HepG2 (cell line): Measurements from ENCODE around the gene DPT. TPM values are rescaled to one million over a fixed set of nuclear protein-coding genes. Genes with fewer than 3 reads are reported as not detected.

Experiments used
- ATAC-seq: fragments of 200-7000 bp; cut with Tn5 transposase; 3 replicates; pipeline ENCODE4 v1.9.1; 2020; ENCODE audit warnings: mild to moderate bottlenecking, moderate library complexity
- BruUV-seq: library from RNA; stranded (reverse); fragments of 400-500 nt; replicated peaks from 2 replicates; lab custom pipeline; 2021; lab: Mats Ljungman, UMichigan
- CTCF ChIA-PET: fragments of 300-600 bp; formaldehyde crosslinking; extraction: SDS; loops from one replicate; lab custom pipeline; 2021; ENCODE audit warnings: low total read pairs, inconsistent platforms, low intra/inter-chr PET ratio; lab: Yijun Ruan, JAX
- POLR2A ChIA-PET: fragments of 350-600 bp; sonication (Branson Sonifier 250); formaldehyde crosslinking; loops from one replicate; lab custom pipeline; 2020; ENCODE audit warnings: antibody characterized with exemption, inconsistent platforms; lab: Yijun Ruan, JAX
- DNase-seq: peaks from one replicate; pipeline ENCODE4 v3.0.0-alpha.2; 2015; ENCODE audit warnings: low spot score
- FAIRE-seq: peaks from 3 replicates; lab custom pipeline; 2011; peaks lifted over from hg19 to GRCh38; lab: Jason Lieb, UNC
- H2AFZ ChIP-seq: one replicate; pipeline ENCODE4 v1.6.1; 2011; ENCODE audit warnings: low read length, inconsistent platforms
- H3K27ac ChIP-seq: fragments of 300-600 bp; 3 replicates; pipeline ENCODE4 v1.8.0; 2011; ENCODE audit warnings: mixed run types, mild to moderate bottlenecking, mixed read lengths, low read length, inconsistent platforms; ENCODE audit not compliant: insufficient read depth; ENCODE audit errors: extremely low read length
- H3K27me3 ChIP-seq, 2 experiments: fragments of 200-600 bp in 1 of 2; 2 replicates in 1 of 2; 3 replicates in 1 of 2; pipeline versions ENCODE4 v1.6.0 to v1.8.0; 2011; ENCODE audit warnings: low read length in 2 of 2, mild to moderate bottlenecking in 2 of 2, moderate library complexity in 2 of 2, inconsistent platforms in 1 of 2; ENCODE audit not compliant: insufficient read depth in 2 of 2, control insufficient read depth in 1 of 2
- H3K36me3 ChIP-seq, 2 experiments: fragments of 200-600 bp in 1 of 2; replicated peaks in 1 of 2; 2 replicates in 1 of 2; 3 replicates in 1 of 2; pipeline versions ENCODE4 v1.5.1 to v1.8.0; 2011; ENCODE audit warnings: low read length in 2 of 2, inconsistent platforms in 1 of 2; ENCODE audit not compliant: insufficient read depth in 2 of 2, control insufficient read depth in 1 of 2
- H3K4me1 ChIP-seq: 2 replicates; pipeline ENCODE4 v1.5.1; 2012; ENCODE audit warnings: low read length, inconsistent platforms; ENCODE audit not compliant: insufficient read depth
- H3K4me2 ChIP-seq: 2 replicates; pipeline ENCODE4 v1.6.0; 2011; ENCODE audit warnings: low read depth, low read length, inconsistent platforms
- H3K4me3 ChIP-seq, 3 experiments: fragments of 200-600 bp in 1 of 3; sonication (generic), shearing (Covaris generic) in 1 of 3; replicated peaks in 1 of 3; 2 replicates each; pipeline ENCODE4 v1.5.1; 2011 to 2016; ENCODE audit warnings: low read length in 3 of 3, inconsistent platforms in 2 of 3, low read depth in 2 of 3, mild to moderate bottlenecking in 2 of 3, control low read depth in 1 of 3, mixed read lengths in 1 of 3; ENCODE audit not compliant: insufficient read depth in 1 of 3
- H3K79me2 ChIP-seq: one replicate; pipeline ENCODE4 v1.6.1; 2011; ENCODE audit warnings: low read length, inconsistent platforms; ENCODE audit not compliant: insufficient read depth
- H3K9ac ChIP-seq: 2 replicates; pipeline ENCODE4 v1.6.0; 2011; ENCODE audit warnings: mild to moderate bottlenecking, low read depth, low read length, inconsistent platforms; ENCODE audit not compliant: insufficient read depth
- H3K9me3 ChIP-seq: 2 replicates; pipeline ENCODE4 v1.5.1; 2012; ENCODE audit warnings: mild to moderate bottlenecking, low read length
- H4K20me1 ChIP-seq: 2 replicates; pipeline ENCODE4 v1.6.0; 2011; ENCODE audit warnings: inconsistent platforms, mild to moderate bottlenecking, low read length, moderate library complexity; ENCODE audit not compliant: insufficient read depth
- AGO2 ChIP-seq: fragments of 200-400 bp; formaldehyde crosslinking; optimal IDR thresholded peaks from 2 replicates; pipeline ENCODE3; 2017; ENCODE audit warnings: mild to moderate bottlenecking, low read depth, low read length, moderate library complexity
- AKAP8 ChIP-seq: sonication (generic); formaldehyde crosslinking; IDR thresholded peaks from 2 replicates; pipeline ENCODE4 v1.5.1; 2020; ENCODE audit warnings: mild to moderate bottlenecking, missing genetic modification reagents
- CHCHD3 ChIP-seq: sonication (generic); formaldehyde crosslinking; IDR thresholded peaks from 2 replicates; pipeline ENCODE4 v1.8.0; 2022; ENCODE audit warnings: mild to moderate bottlenecking, missing genetic modification reagents, moderate library complexity
- HMGA1 ChIP-seq: sonication (generic); formaldehyde crosslinking; conservative IDR thresholded peaks from 2 replicates; pipeline ENCODE4 v1.4.0; 2020; ENCODE audit warnings: missing genetic modification reagents
- NCOA5 ChIP-seq: sonication (generic); formaldehyde crosslinking; IDR thresholded peaks from 2 replicates; pipeline ENCODE4 v1.4.0; 2020; ENCODE audit warnings: missing genetic modification reagents
- NFYB ChIP-seq: sonication (generic); formaldehyde crosslinking; IDR thresholded peaks from 2 replicates; pipeline ENCODE4 v1.4.0; 2020; ENCODE audit warnings: missing genetic modification reagents
- NR2F2 ChIP-seq: IDR thresholded peaks from 2 replicates; pipeline ENCODE4 v1.6.1; 2012; ENCODE audit warnings: low read depth, inconsistent platforms, borderline replicate concordance
- PCBP1 ChIP-seq: fragments of 200-400 bp; formaldehyde crosslinking; IDR thresholded peaks from 2 replicates; pipeline ENCODE4 v1.6.1; 2017; ENCODE audit warnings: mild to moderate bottlenecking, low read depth, low read length, borderline replicate concordance
- SETDB1 ChIP-seq: sonication (generic); formaldehyde crosslinking; IDR thresholded peaks from 2 replicates; pipeline ENCODE4 v1.5.1; 2020; ENCODE audit warnings: missing genetic modification reagents, mild to moderate bottlenecking, borderline replicate concordance
- SIX1 ChIP-seq: sonication (generic); formaldehyde crosslinking; IDR thresholded peaks from 2 replicates; pipeline ENCODE4 v1.4.0; 2020; ENCODE audit warnings: missing genetic modification reagents, borderline replicate concordance
- SNAI1 ChIP-seq: sonication (generic); formaldehyde crosslinking; IDR thresholded peaks from 2 replicates; pipeline ENCODE4 v1.5.0; 2020; ENCODE audit warnings: mild to moderate bottlenecking, missing genetic modification reagents, borderline replicate concordance
- ZNF264 ChIP-seq: sonication (generic); formaldehyde crosslinking; IDR thresholded peaks from 2 replicates; pipeline ENCODE4 v1.4.0; 2020; ENCODE audit warnings: missing genetic modification reagents
- ZNF564 ChIP-seq: sonication (generic); formaldehyde crosslinking; IDR thresholded peaks from 2 replicates; pipeline ENCODE4 v1.8.1; 2023; ENCODE audit warnings: mild to moderate bottlenecking, missing genetic modification reagents
- ZNF644 ChIP-seq: IDR thresholded peaks from 2 replicates; pipeline ENCODE4 v1.6.1; 2016; ENCODE audit warnings: low read depth
- WGBS: methylation state at CpG from one replicate; pipeline ENCODE4 v1.1.6; 2017; ENCODE audit warnings: low lambda C conversion rate; 5-methylcytosine and 5-hydroxymethylcytosine counted together
- in situ Hi-C: cut with HindIII; loops from 2 replicates; pipeline ENCODE4 v1.10.0; 2017; ENCODE audit warnings: low pct_unique_long_range_greater_than_20kb; ENCODE audit not compliant: extremely low pct_ligation_motif_present
- intact Hi-C: fragments of 100-400 bp; cut with micrococcal nuclease; formaldehyde crosslinking; loops from one replicate; pipeline ENCODE4 v1.10.0; 2022; ENCODE audit not compliant: unreplicated experiment
- polyA plus RNA-seq, 8 experiments: library from polyadenylated mRNA; depleted of rRNA in 3 of 8; stranded (reverse) in 7 of 8; unstranded in 1 of 8; fragments of >200 nt; fragmentation: Illumina TruSeq in 4 of 8; extraction: Trizol in 4 of 8; gene quantifications; 2 replicates each; pipeline versions ENCODE4 v1.2.1 to v1.2.3, GENCODE V29; 2011 to 2016; ENCODE audit warnings: low read depth in 4 of 8, missing spikeins in 1 of 8, mixed read lengths in 1 of 8; ENCODE audit not compliant: insufficient read depth in 1 of 8
- total RNA-seq, 5 experiments: library from RNA; depleted of rRNA; stranded (reverse); fragments of >200 nt; fragmentation: Illumina TruSeq; extraction: Trizol; gene quantifications; 2 replicates each; pipeline ENCODE4 v1.2.3, GENCODE V29; 2016; ENCODE audit warnings: low read depth in 1 of 5
- TF ChIP-seq, protein P1 (sequence below): sonication (generic); formaldehyde crosslinking; conservative IDR thresholded peaks from 2 replicates; pipeline ENCODE4 v1.4.0; 2020; ENCODE audit warnings: missing genetic modification reagents
- TF ChIP-seq, protein P2 (sequence below): IDR thresholded peaks from 2 replicates; pipeline ENCODE4 v1.6.1; 2016
- TF ChIP-seq, protein P3 (sequence below): sonication (generic); formaldehyde crosslinking; IDR thresholded peaks from 2 replicates; pipeline ENCODE4 v1.4.0; 2020; ENCODE audit warnings: missing genetic modification reagents

Gene DPT
- total and polyA plus RNA-seq, 2 of the 13 experiments (the other 11 are each of a cell fraction or from before 2014, with no cell fraction given), result 0.04 TPM; not detected in 1

- no peak for DNase-seq
- no peak for FAIRE-seq
- Histone ChIP-seq H3K36me3 (no peaks in the 10 kb centered on the region), H2AFZ (peak overlapping the region; percentile 72), H4K20me1 (no peaks in the 10 kb centered on the region), H3K27me3 (no peaks in the 10 kb centered on the region), H3K79me2 (no peaks in the 10 kb centered on the region), H3K9ac (no peak overlapping the region), H3K27ac (no peak overlapping the region), H3K9me3 (no peaks in the 10 kb centered on the region), H3K4me1 (peaks cover 33% of the 10 kb centered on the region), H3K4me3 (peak overlapping the region in 1 of 3 experiments; percentile 20; a peak in 2 of 6 replicates), H3K4me2 (peak overlapping the region; percentile 48)
- BruUV-seq, result no TSS peak
- 33% methylated on average over 1 of the region's 1 CpG for WGBS
- in situ Hi-C loops (no loop called here), intact Hi-C loops (no loop called here)
- POLR2A ChIA-PET, result interaction anchor here (0.8 to 1.2 kb wide), 2 partner anchors 14 to 331 kb away, joined by 3 to 4 read pairs; no protein-coding TSS in a partner anchor
- ATAC-seq, result peak; percentile 95
- CTCF ChIA-PET, result no interaction called here
- TF ChIP-seq SIX1 (CRISPR knock-in tag) (no peak), ZNF264 (CRISPR knock-in tag) (no peak), NFYB (CRISPR knock-in tag) (no peak), PCBP1 (no peak), ZNF564 (CRISPR knock-in tag) (no peak), AKAP8 (no peak), CHCHD3 (CRISPR knock-in tag) (no peak), AGO2 (no peak), NCOA5 (CRISPR knock-in tag) (no peak), NR2F2 (no peak), SETDB1 (CRISPR knock-in tag) (no peak), SNAI1 (CRISPR knock-in tag) (no peak), HMGA1 (no peak), ZNF644 (CRISPR knock-in tag) (no peak)
- TF ChIP-seq, protein P1, sequence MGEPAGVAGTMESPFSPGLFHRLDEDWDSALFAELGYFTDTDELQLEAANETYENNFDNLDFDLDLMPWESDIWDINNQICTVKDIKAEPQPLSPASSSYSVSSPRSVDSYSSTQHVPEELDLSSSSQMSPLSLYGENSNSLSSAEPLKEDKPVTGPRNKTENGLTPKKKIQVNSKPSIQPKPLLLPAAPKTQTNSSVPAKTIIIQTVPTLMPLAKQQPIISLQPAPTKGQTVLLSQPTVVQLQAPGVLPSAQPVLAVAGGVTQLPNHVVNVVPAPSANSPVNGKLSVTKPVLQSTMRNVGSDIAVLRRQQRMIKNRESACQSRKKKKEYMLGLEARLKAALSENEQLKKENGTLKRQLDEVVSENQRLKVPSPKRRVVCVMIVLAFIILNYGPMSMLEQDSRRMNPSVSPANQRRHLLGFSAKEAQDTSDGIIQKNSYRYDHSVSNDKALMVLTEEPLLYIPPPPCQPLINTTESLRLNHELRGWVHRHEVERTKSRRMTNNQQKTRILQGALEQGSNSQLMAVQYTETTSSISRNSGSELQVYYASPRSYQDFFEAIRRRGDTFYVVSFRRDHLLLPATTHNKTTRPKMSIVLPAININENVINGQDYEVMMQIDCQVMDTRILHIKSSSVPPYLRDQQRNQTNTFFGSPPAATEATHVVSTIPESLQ, result no peak
- TF ChIP-seq, protein P2, sequence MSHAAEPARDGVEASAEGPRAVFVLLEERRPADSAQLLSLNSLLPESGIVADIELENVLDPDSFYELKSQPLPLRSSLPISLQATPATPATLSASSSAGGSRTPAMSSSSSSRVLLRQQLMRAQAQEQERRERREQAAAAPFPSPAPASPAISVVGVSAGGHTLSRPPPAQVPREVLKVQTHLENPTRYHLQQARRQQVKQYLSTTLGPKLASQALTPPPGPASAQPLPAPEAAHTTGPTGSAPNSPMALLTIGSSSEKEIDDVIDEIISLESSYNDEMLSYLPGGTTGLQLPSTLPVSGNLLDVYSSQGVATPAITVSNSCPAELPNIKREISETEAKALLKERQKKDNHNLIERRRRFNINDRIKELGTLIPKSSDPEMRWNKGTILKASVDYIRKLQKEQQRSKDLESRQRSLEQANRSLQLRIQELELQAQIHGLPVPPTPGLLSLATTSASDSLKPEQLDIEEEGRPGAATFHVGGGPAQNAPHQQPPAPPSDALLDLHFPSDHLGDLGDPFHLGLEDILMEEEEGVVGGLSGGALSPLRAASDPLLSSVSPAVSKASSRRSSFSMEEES (CRISPR knock-in tag), result no peak
- TF ChIP-seq, protein P3, sequence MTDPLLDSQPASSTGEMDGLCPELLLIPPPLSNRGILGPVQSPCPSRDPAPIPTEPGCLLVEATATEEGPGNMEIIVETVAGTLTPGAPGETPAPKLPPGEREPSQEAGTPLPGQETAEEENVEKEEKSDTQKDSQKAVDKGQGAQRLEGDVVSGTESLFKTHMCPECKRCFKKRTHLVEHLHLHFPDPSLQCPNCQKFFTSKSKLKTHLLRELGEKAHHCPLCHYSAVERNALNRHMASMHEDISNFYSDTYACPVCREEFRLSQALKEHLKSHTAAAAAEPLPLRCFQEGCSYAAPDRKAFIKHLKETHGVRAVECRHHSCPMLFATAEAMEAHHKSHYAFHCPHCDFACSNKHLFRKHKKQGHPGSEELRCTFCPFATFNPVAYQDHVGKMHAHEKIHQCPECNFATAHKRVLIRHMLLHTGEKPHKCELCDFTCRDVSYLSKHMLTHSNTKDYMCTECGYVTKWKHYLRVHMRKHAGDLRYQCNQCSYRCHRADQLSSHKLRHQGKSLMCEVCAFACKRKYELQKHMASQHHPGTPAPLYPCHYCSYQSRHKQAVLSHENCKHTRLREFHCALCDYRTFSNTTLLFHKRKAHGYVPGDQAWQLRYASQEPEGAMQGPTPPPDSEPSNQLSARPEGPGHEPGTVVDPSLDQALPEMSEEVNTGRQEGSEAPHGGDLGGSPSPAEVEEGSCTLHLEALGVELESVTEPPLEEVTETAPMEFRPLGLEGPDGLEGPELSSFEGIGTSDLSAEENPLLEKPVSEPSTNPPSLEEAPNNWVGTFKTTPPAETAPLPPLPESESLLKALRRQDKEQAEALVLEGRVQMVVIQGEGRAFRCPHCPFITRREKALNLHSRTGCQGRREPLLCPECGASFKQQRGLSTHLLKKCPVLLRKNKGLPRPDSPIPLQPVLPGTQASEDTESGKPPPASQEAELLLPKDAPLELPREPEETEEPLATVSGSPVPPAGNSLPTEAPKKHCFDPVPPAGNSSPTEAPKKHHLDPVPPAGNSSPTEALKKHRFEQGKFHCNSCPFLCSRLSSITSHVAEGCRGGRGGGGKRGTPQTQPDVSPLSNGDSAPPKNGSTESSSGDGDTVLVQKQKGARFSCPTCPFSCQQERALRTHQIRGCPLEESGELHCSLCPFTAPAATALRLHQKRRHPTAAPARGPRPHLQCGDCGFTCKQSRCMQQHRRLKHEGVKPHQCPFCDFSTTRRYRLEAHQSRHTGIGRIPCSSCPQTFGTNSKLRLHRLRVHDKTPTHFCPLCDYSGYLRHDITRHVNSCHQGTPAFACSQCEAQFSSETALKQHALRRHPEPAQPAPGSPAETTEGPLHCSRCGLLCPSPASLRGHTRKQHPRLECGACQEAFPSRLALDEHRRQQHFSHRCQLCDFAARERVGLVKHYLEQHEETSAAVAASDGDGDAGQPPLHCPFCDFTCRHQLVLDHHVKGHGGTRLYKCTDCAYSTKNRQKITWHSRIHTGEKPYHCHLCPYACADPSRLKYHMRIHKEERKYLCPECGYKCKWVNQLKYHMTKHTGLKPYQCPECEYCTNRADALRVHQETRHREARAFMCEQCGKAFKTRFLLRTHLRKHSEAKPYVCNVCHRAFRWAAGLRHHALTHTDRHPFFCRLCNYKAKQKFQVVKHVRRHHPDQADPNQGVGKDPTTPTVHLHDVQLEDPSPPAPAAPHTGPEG (CRISPR knock-in tag), result no peak
Observed at GRCh38 chr1:168774241-168774640, 45.2 kb upstream of the DPT start.
